Measurements from ENCODE around the gene SYT1.

Gene SYT1

DNA sequence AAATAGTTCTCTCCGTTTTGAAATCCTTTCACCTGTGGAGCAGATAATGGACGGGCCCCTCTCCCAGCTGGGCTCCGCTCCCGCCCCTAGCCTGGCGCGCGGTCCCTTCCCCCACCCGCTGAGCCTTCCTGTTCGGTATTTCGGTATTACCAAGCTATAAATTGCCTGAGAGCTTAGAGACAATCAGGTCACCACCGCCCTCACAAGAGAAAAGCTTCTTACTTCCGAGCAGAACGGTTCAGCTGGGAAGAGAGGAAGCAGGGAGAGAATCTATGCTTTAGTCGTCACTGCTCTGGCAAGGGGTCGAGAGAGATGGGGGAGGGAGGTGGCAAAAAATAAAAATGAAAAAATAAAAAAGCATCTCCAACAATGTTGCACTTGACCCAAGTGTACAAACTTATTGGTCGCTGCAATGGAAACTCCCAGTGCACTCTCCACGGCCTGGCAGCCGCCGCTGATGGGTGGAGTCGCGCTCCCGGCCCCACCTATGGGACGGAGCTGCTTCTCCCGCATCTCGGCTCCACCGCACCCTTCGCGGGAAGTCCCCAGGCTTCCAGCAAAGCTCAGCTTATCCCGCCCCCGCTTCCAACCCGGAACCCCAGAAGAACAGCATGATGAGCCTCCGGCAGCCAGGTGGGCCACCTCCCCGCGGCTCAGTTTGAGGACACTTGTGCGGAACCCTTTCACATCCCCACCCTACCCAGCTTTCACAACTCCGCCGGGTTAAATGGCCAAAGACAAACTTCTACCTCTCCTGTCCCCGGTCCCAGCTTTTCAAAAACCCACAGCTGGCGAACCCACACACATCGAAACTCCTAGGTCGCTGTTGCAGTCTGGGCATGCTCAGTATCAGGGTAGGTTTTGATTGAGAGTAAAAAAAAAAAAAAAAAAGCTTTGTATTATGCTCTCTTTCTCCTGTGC lies 832 bp upstream of the SYT1 start:
- TF ChIP-seq CTCF (IDR thresholded peaks at IDR 0.05; ENCODE audit: borderline replicate concordance, insufficient read depth, low read depth, low read length): no peak
- no peak overlapping the region for H3K4me3 ChIP-seq (ENCODE audit: low read depth, low read length)

- TF ChIP-seq CTCF (IDR thresholded peaks at IDR 0.05; ENCODE audit: borderline replicate concordance, insufficient read depth, low read depth, low read length): no peak
- no peak overlapping the region for H3K4me3 ChIP-seq (ENCODE audit: low read depth, low read length)
Observed at GRCh38 chr12:78864870-78865463, 393 bp downstream of the SYT1 start.

GRCh38 chr12:78865516-78865915 lies 942 bp downstream of the SYT1 start:
- TF ChIP-seq CTCF (IDR thresholded peaks at IDR 0.05; ENCODE audit: borderline replicate concordance, insufficient read depth, low read depth, low read length): no peak
- no peak overlapping the region for H3K4me3 ChIP-seq (ENCODE audit: low read depth, low read length)

- H3K4me3 ChIP-seq (ENCODE audit: low read depth, low read length): no peak overlapping the region
- no peak for TF ChIP-seq CTCF (IDR thresholded peaks at IDR 0.05; ENCODE audit: borderline replicate concordance, insufficient read depth, low read depth, low read length)
Observed at GRCh38 chr12:78866518-78866917, 1.9 kb downstream of the SYT1 start.

DNA sequence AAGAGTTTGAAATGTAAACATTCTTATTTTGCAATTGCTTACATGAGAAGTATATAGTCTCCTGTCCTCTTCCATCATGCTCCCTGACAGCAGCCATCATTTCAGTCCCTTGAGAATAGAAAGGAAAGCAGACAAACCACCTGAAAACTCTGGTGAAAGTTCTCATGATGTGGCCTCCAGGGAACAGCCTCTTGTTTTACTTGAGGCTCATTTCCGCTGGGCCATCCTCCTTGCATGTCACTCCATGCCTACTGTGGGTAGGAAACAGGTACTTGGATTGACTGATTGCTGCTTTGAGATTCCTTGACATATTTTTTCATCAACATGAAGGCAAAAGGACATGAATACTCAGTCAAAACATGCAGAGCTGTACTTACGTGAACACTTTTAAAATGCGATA lies 6.0 kb downstream of the SYT1 start:
- H3K4me3 ChIP-seq (ENCODE audit: low read depth, low read length): no peak overlapping the region
- no peak for TF ChIP-seq CTCF (IDR thresholded peaks at IDR 0.05; ENCODE audit: borderline replicate concordance, insufficient read depth, low read depth, low read length)

DNA sequence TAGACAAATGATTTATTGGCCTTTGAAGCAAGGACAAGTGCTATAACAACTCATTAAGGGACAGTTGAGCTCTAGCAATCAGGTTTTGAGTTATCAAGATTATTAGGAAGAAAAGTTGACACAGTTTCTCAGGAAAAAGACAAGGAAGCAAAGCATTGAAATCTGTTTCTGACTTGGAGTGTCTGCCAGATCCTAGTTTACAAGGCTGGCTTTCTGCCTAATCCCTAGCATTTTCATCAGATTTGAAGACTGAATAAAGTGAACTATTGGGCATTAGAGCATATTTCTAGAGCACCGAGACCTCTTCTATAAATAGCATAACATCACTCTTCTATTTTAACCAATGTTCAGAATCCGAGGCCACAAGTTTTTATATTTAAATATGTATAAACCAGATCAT lies 7.0 kb downstream of the SYT1 start:
- TF ChIP-seq CTCF (IDR thresholded peaks at IDR 0.05; ENCODE audit: borderline replicate concordance, insufficient read depth, low read depth, low read length): no peak

DNA sequence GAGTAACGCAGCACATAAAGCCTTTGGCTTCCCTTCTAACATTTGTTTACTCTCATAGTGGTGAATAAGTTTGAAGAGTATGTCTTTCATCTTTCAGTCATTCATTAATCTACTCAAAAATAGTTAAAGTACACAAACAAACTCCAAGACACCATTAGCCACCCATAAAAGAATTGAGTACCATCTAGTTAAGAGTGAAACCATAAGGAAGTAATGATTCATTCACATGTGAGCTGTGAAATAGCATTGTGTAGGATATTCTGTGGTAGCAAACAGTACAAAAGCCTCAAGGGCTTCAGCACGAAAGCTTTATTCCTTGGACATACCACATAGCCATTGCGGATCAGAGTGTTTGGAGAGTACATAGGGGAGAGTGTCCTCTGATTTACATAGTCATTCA lies 13.9 kb downstream of the SYT1 start:
- TF ChIP-seq CTCF (IDR thresholded peaks at IDR 0.05; ENCODE audit: borderline replicate concordance, insufficient read depth, low read depth, low read length): no peak
- no peak overlapping the region for H3K4me3 ChIP-seq (ENCODE audit: low read depth, low read length)

More for the DNA sequence above, 7.0 kb downstream of the SYT1 start:
- no peak overlapping the region for H3K4me3 ChIP-seq (ENCODE audit: low read depth, low read length)
